H9 (cell line): ENCODE data around the gene ADARB2. TPM values are rescaled to one million over a fixed set of nuclear protein-coding genes. Genes with fewer than 3 reads are reported as not detected.

Experiments used
- DNase-seq: peaks from one replicate; pipeline ENCODE4 v3.0.0-alpha.2; 2017
- H2AFZ ChIP-seq: one replicate; pipeline ENCODE4 v1.6.1; 2013; ENCODE audit warnings: mild to moderate bottlenecking, low read length, control low read depth, moderate library complexity
- H2AK5ac ChIP-seq: 2 replicates; pipeline ENCODE4 v1.6.1; 2013; ENCODE audit warnings: low read length, control low read depth, mixed read lengths; ENCODE audit not compliant: insufficient read length
- H2BK120ac ChIP-seq: one replicate; pipeline ENCODE4 v1.6.1; 2013; ENCODE audit warnings: low read depth, mild to moderate bottlenecking, low read length, control low read depth, inconsistent platforms; ENCODE audit not compliant: poor library complexity, severe bottlenecking
- H2BK12ac ChIP-seq: 2 replicates; pipeline ENCODE4 v1.6.1; 2013; ENCODE audit warnings: low read length, control low read depth, mixed read lengths, low read depth; ENCODE audit not compliant: insufficient read length
- H2BK15ac ChIP-seq: 2 replicates; pipeline ENCODE4 v1.6.1; 2013; ENCODE audit warnings: low read depth, low read length, control low read depth
- H2BK20ac ChIP-seq: one replicate; pipeline ENCODE4 v1.6.1; 2013; ENCODE audit warnings: low read depth, mild to moderate bottlenecking, low read length, control low read depth, inconsistent platforms; ENCODE audit not compliant: poor library complexity, severe bottlenecking
- H2BK5ac ChIP-seq: 2 replicates; pipeline ENCODE4 v1.6.1; 2013; ENCODE audit warnings: low read length, control low read depth, mixed read lengths; ENCODE audit not compliant: insufficient read length
- H3K14ac ChIP-seq: 2 replicates; pipeline ENCODE4 v1.6.1; 2013; ENCODE audit warnings: low read length, control low read depth; ENCODE audit not compliant: insufficient read depth
- H3K18ac ChIP-seq: 2 replicates; pipeline ENCODE4 v1.6.1; 2013; ENCODE audit warnings: low read depth, mild to moderate bottlenecking, mixed read lengths, low read length, control low read depth; ENCODE audit not compliant: insufficient read length
- H3K23ac ChIP-seq: 2 replicates; pipeline ENCODE4 v1.6.1; 2013; ENCODE audit warnings: low read length, control low read depth, mixed read lengths, low read depth; ENCODE audit not compliant: insufficient read length
- H3K23me2 ChIP-seq: 2 replicates; pipeline ENCODE4 v1.6.1; 2013; ENCODE audit warnings: low read depth, mild to moderate bottlenecking, mixed read lengths, low read length, control low read depth; ENCODE audit not compliant: insufficient read length, poor library complexity, severe bottlenecking
- H3K27ac ChIP-seq: 2 replicates; pipeline ENCODE4 v1.5.1; 2013; ENCODE audit warnings: low read length, control low read depth, mixed read lengths, low read depth; ENCODE audit not compliant: insufficient read length
- H3K27me3 ChIP-seq: 2 replicates; pipeline ENCODE4 v1.6.1; 2013; ENCODE audit warnings: low read length, control low read depth, inconsistent platforms; ENCODE audit not compliant: insufficient read depth
- H3K4ac ChIP-seq: 2 replicates; pipeline ENCODE4 v1.6.1; 2013; ENCODE audit warnings: low read depth, mild to moderate bottlenecking, control low read depth, inconsistent platforms, low read length, moderate library complexity
- H3K4me1 ChIP-seq: 2 replicates; pipeline ENCODE4 v1.6.1; 2013; ENCODE audit warnings: low read length, control low read depth, inconsistent platforms; ENCODE audit not compliant: insufficient read depth
- H3K4me2 ChIP-seq: 2 replicates; pipeline ENCODE4 v1.6.1; 2013; ENCODE audit warnings: low read length, control low read depth, mixed read lengths; ENCODE audit not compliant: insufficient read length, insufficient read depth
- H3K56ac ChIP-seq: 2 replicates; pipeline ENCODE4 v1.6.1; 2013; ENCODE audit warnings: low read depth, mild to moderate bottlenecking, mixed read lengths, low read length, control low read depth; ENCODE audit not compliant: insufficient read length
- H3K79me1 ChIP-seq: 2 replicates; pipeline ENCODE4 v1.6.1; 2013; ENCODE audit warnings: low read depth, mild to moderate bottlenecking, moderate library complexity, low read length, control low read depth, inconsistent platforms; ENCODE audit not compliant: insufficient read depth, poor library complexity, severe bottlenecking
- H3K79me2 ChIP-seq: 2 replicates; pipeline ENCODE4 v1.6.1; 2013; ENCODE audit warnings: low read length, control low read depth, inconsistent platforms; ENCODE audit not compliant: insufficient read depth
- H3K9ac ChIP-seq: 2 replicates; pipeline ENCODE4 v1.6.1; 2013; ENCODE audit warnings: low read length, control low read depth, mixed read lengths; ENCODE audit not compliant: insufficient read length; ENCODE audit errors: extremely low read depth
- H3K9me3 ChIP-seq: one replicate; pipeline ENCODE4 v1.6.1; 2013; ENCODE audit warnings: low read depth, low read length, inconsistent platforms; ENCODE audit not compliant: control insufficient read depth
- H3T11ph ChIP-seq: one replicate; pipeline ENCODE4 v1.6.1; 2013; ENCODE audit warnings: mild to moderate bottlenecking, low read length, control low read depth, inconsistent platforms
- H4K20me1 ChIP-seq: one replicate; pipeline ENCODE4 v1.6.1; 2013; ENCODE audit not compliant: control insufficient read depth, insufficient read length, insufficient read depth
- H4K5ac ChIP-seq: 2 replicates; pipeline ENCODE4 v1.6.1; 2013; ENCODE audit warnings: low read depth, mild to moderate bottlenecking, mixed read lengths, low read length, control low read depth; ENCODE audit not compliant: insufficient read length
- H4K8ac ChIP-seq: replicated peaks from 2 replicates; pipeline ENCODE4 v1.6.1; 2013; ENCODE audit warnings: low read length, control low read depth, mixed read lengths, low read depth; ENCODE audit not compliant: insufficient read length
- H4K91ac ChIP-seq: 2 replicates; pipeline ENCODE4 v1.6.1; 2013; ENCODE audit warnings: low read depth, mild to moderate bottlenecking, moderate library complexity, mixed read lengths, low read length, control low read depth; ENCODE audit not compliant: insufficient read length
- H3K27ac Mint-ChIP-seq, 3 experiments: 2 replicates in 2 of 3; 3 replicates in 1 of 3; pipeline ENCODE4 v1.8.0; 2020 to 2021; ENCODE audit warnings: mixed read lengths in 3 of 3, mild to moderate bottlenecking in 1 of 3, moderate library complexity in 1 of 3
- H3K27me3 Mint-ChIP-seq: 2 replicates; pipeline ENCODE4 v1.8.0; 2021; ENCODE audit warnings: low read depth, mild to moderate bottlenecking, moderate library complexity, mixed read lengths
- H3K36me3 Mint-ChIP-seq, 3 experiments: 2 replicates in 2 of 3; 3 replicates in 1 of 3; pipeline ENCODE4 v1.8.0; 2020 to 2021; ENCODE audit warnings: low read depth in 3 of 3, mixed read lengths in 3 of 3; ENCODE audit not compliant: insufficient read depth in 1 of 3
- H3K4me1 Mint-ChIP-seq, 2 experiments: 2 replicates each; pipeline ENCODE4 v1.8.0; 2020; ENCODE audit warnings: mixed read lengths in 2 of 2
- H3K4me3 Mint-ChIP-seq, 2 experiments: 2 replicates in 1 of 2; 3 replicates in 1 of 2; pipeline ENCODE4 v1.8.0; 2020 to 2021; ENCODE audit warnings: mild to moderate bottlenecking in 2 of 2, mixed read lengths in 2 of 2, moderate library complexity in 1 of 2
- H3K9me3 Mint-ChIP-seq, 2 experiments: 2 replicates in 1 of 2; 3 replicates in 1 of 2; pipeline ENCODE4 v1.8.0; 2020; ENCODE audit warnings: mild to moderate bottlenecking in 2 of 2, mixed read lengths in 2 of 2, moderate library complexity in 1 of 2
- CTCF ChIP-seq: fragments of 200-600 bp; sonication (generic); conservative IDR thresholded peaks from 3 replicates; pipeline ENCODE4 v1.8.0; 2021; ENCODE audit warnings: antibody characterized with exemption, mild to moderate bottlenecking
- WGBS: extraction: QIAGEN DNeasy Blood & Tissue Kit; methylation state at CpG from one replicate; pipeline ENCODE4 v1.1.7; 2013; ENCODE audit warnings: missing lambda C conversion rate, low lambda C conversion rate, mixed read lengths; ENCODE audit not compliant: insufficient read length; ENCODE audit errors: extremely low coverage; 5-methylcytosine and 5-hydroxymethylcytosine counted together
- total RNA-seq: library from RNA; stranded (reverse); gene quantifications from 2 replicates; pipeline ENCODE4 v1.2.1, GENCODE V29; 2021

The ADARB2 gene
- total RNA-seq, 1 experiment from 2014 or later = 0.87 TPM

- Histone ChIP-seq H2BK20ac (no peak overlapping the region), H3K23me2 (no peaks in the 10 kb centered on the region), H3K79me2 (no peaks in the 10 kb centered on the region), H3K79me1 (no peaks in the 10 kb centered on the region), H4K5ac (no peak overlapping the region), H3K18ac (no peak overlapping the region), H3K9ac (no peak overlapping the region), H3K56ac (no peak overlapping the region), H3K9me3 (no peaks in the 10 kb centered on the region), H3K27me3 (no peaks in the 10 kb centered on the region), H3K14ac (no peak overlapping the region), H3K27ac (no peak overlapping the region), H2BK120ac (no peak overlapping the region), H2AFZ (no peak overlapping the region), H3K23ac (no peak overlapping the region), H2BK15ac (no peak overlapping the region), H4K8ac (no peak overlapping the region), H3T11ph (no peak overlapping the region), H3K4ac (no peak overlapping the region), H4K91ac (no peak overlapping the region), H2BK5ac (no peak overlapping the region), H3K4me1 (peaks cover 3% of the 10 kb centered on the region; the same call in 1 of the 2 replicates), H2BK12ac (no peak overlapping the region), H2AK5ac (no peak overlapping the region), H3K4me2 (no peak overlapping the region), H4K20me1 (no peaks in the 10 kb centered on the region)
- Mint-ChIP-seq H3K27ac (no peak overlapping the region), H3K4me1 (peaks cover 18 to 30% of the 10 kb centered on the region in 2 experiments), H3K27me3 (peaks cover 18% of the 10 kb centered on the region), H3K4me3 (no peak overlapping the region), H3K36me3 (peaks cover 0 to 7% (median 2%) of the 10 kb centered on the region in 3 experiments; a peak in 3 of 7 replicates), H3K9me3 (peaks cover 6 to 8% of the 10 kb centered on the region in 2 experiments; a peak in 4 of 5 replicates)
- no CpG with 5 or more reads among the region's 7 CpGs for WGBS
- no peak for DNase-seq
- TF ChIP-seq CTCF = no peak
Observed at GRCh38 chr10:1483826-1484225, 253.5 kb downstream of the ADARB2 start.
